Right renal cortex interstitium (tissue), 3 donors: ENCODE measurements around the gene ZNF668. TPM values are rescaled to one million over a fixed set of nuclear protein-coding genes. Genes with fewer than 3 reads are reported as not detected.

ENCODE experiments used
- DNase-seq, 3 donors: peaks; one replicate each; pipeline ENCODE4 v3.0.0-alpha.2; 2013; ENCODE audit warnings: low read depth in 3 of 3, low spot score in 2 of 3
- polyA plus RNA-seq, 3 donors: library from polyadenylated mRNA; unstranded; fragments of 120-200 nt; gene quantifications; one replicate each; pipeline ENCODE4 v1.2.1, GENCODE V29; 2013; ENCODE audit not compliant: insufficient read length in 3 of 3

Gene ZNF668
- polyA plus RNA-seq, 3 donors = 3.2 to 4.1 (median 3.7) TPM

DNA sequence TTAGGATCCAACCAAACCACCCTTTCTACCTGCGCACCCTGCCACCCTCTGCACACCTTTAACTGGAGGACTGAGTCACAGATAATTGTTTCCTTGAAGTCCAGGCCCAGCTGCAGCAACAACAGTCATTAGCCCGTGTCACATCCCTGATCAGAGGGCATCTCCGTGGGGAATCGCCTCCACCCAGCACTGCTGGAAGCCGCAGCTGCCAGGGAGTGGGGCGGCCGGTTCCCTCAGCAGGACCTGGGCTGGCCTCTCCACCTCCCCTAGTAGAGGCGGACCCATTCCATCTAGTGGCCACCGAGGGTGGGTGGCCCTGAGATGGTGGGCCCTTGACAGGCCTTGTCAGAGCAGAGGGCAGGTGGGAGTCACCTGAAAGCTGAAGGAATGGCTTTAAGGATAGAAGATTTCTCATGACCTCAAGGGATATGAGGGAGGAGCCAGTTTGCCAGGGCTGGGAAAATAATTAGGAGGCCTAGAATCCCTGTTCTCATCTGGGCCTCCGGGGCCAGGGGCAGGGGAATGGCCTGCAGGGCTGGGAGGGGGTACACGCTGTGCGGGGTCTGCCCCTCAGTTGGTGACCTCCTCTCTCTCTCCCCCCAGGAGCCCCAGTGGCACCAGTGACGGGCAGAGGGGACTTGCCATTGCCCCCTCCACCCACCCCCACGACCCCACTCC lies 8.5 kb upstream of the ZNF668 start:
- DNase-seq = no peak

DNA sequence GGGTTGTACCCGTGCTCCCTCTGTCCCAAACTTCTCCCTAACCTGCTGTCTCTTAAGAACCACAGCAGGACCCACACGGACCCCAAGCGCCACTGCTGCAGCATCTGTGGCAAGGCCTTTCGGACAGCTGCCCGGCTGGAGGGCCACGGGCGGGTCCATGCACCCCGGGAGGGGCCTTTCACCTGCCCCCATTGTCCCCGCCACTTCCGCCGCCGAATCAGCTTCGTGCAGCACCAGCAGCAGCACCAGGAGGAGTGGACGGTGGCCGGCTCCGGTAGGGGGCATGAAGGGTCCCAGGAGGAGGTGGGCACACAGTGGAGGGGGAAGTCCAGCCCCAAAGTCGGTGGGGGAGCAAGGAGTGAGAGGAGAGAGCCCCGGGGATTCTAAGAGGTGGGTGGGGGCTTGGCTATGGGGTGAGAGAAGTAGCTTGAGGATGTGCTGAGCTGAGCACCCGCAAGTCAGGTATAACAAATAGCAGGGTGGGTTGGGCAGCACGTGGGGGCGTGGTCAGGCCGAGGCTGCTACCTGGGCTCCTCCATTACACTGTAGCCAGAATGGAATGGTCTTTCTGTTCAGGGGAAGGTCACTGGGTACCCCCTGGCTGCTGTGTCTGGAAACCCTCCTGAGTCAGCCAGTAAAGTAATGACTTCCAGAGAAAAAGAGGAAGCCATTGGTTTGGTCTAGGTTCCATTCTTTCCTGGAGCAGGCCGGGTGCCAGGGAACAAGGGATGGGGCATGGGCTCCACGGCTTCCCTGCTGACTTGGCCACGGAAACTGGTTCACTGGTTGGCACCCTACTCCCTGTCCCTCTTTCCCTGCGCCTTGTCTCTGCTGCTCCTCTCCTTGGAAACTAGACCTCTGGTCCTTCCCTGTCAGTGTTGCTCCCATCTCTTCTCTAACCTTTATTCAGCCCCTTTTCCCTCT lies 7.7 kb upstream of the ZNF668 start:
- no peak for DNase-seq

DNA sequence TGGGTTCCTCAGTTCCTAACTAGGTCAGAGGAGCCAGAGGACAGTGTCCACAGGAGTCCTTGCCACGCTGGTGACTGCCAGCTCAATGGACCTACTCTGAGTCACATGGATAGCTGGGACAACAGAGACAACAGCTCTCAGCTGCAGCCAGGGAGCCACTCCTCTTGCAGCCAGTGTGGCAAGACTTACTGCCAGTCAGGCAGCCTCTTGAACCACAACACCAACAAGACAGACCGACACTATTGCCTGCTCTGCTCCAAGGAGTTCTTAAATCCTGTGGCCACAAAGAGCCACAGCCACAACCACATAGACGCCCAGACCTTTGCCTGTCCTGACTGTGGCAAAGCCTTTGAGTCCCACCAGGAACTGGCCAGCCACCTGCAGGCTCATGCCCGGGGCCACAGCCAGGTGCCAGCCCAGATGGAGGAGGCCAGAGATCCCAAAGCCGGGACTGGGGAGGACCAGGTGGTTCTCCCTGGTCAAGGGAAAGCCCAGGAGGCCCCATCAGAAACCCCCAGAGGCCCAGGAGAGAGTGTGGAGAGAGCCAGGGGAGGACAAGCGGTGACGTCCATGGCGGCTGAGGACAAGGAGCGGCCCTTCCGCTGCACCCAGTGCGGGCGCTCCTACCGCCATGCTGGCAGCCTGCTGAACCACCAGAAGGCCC lies 6.8 kb upstream of the ZNF668 start:
- DNase-seq = no peak

DNA sequence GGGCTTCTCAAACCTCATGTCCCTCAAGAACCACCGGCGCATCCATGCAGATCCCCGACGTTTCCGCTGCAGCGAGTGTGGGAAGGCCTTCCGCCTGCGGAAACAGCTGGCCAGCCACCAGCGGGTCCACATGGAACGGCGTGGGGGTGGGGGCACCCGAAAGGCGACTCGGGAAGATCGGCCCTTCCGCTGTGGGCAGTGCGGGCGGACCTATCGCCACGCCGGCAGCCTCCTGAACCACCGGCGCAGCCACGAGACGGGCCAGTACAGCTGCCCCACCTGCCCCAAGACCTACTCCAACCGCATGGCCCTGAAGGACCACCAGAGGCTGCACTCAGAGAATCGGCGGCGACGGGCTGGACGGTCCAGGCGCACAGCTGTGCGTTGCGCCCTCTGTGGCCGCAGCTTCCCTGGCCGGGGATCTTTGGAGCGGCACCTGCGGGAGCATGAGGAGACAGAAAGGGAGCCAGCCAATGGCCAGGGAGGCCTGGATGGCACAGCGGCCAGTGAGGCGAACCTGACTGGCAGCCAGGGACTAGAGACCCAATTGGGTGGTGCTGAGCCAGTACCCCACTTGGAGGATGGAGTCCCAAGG lies 6.1 kb upstream of the ZNF668 start:
- no peak for DNase-seq

DNA sequence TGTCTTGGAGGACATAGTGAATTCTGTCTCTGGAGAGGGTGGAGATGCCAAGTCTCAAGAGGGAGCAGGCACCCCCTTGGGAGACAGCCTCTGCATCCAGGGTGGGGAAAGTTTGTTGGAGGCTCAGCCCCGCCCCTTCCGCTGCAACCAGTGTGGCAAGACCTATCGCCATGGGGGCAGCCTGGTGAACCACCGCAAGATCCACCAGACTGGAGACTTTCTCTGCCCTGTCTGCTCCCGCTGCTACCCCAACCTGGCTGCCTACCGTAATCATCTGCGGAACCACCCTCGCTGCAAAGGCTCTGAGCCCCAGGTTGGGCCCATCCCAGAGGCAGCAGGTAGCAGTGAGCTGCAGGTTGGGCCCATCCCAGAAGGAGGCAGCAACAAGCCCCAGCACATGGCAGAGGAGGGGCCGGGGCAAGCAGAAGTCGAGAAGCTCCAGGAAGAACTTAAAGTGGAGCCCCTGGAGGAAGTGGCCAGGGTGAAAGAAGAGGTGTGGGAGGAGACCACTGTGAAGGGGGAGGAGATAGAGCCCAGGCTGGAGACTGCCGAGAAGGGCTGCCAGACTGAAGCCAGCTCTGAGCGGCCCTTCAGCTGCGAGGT lies 5.4 kb upstream of the ZNF668 start:
- DNase-seq = no peak

DNA sequence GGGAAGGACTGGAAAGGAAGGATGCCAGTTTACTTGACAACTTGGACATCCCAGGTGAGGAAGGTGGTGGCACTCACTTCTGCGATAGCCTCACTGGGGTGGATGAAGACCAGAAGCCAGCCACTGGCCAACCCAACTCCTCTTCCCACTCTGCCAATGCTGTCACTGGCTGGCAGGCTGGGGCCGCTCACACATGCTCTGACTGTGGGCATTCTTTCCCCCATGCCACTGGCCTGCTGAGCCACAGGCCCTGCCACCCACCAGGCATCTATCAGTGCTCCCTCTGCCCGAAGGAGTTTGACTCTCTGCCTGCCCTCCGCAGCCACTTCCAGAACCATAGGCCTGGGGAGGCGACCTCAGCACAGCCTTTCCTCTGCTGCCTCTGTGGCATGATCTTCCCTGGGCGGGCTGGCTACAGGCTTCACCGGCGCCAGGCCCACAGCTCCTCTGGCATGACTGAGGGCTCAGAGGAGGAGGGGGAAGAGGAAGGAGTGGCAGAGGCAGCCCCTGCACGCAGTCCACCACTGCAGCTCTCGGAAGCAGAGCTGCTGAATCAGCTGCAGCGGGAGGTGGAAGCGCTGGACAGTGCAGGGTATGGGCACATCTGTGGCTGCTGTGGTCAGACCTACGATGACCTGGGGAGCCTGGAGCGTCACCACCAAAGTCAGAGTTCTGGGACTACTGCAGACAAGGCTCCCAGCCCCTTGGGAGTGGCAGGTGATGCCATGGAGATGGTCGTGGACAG lies 4.7 kb upstream of the ZNF668 start:
- DNase-seq = no peak

DNA sequence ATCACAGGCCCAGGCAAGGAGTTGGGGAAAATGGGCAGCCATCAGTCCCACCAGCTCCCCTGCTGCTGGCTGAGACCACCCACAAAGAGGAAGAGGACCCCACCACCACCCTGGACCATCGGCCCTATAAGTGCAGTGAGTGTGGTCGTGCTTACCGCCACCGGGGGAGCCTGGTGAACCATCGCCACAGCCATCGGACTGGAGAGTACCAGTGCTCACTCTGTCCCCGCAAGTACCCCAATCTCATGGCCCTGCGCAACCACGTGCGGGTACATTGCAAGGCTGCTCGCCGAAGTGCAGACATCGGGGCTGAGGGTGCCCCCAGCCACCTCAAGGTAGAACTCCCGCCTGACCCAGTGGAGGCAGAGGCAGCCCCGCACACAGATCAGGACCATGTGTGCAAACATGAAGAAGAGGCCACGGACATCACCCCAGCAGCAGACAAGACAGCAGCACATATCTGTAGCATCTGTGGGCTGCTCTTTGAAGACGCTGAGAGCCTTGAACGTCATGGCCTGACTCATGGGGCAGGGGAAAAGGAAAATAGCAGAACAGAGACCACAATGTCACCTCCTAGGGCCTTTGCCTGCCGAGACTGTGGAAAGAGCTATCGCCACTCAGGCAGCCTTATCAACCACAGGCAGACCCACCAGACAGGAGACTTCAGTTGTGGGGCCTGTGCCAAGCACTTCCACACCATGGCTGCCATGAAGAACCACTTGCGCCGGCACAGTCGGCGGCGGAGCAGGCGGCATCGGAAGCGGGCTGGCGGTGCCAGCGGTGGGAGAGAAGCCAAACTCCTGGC lies 3.8 kb upstream of the ZNF668 start:
- DNase-seq = no peak

DNA sequence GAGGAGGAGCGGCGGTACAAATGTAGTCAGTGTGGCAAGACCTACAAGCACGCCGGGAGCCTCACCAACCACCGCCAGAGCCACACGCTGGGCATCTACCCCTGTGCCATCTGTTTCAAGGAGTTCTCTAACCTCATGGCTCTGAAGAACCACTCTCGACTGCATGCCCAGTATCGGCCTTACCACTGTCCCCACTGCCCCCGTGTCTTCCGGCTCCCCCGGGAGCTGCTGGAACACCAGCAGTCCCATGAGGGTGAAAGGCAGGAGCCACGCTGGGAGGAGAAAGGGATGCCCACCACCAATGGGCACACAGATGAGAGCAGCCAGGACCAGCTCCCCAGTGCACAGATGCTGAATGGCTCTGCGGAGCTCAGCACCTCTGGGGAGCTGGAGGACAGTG lies 3.0 kb upstream of the ZNF668 start:
- DNase-seq = no peak

DNA sequence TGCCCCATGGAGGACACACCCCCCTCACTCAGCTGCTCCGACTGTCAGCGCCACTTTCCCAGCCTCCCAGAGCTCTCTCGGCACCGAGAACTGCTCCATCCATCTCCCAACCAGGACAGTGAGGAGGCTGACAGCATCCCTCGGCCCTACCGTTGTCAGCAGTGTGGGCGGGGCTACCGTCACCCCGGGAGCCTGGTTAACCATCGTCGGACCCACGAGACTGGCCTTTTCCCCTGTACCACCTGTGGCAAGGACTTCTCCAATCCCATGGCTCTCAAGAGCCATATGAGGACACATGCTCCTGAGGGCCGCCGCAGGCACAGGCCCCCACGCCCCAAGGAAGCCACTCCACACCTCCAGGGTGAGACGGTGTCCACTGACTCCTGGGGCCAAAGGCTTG lies 2.3 kb upstream of the ZNF668 start:
- DNase-seq = no peak

DNA sequence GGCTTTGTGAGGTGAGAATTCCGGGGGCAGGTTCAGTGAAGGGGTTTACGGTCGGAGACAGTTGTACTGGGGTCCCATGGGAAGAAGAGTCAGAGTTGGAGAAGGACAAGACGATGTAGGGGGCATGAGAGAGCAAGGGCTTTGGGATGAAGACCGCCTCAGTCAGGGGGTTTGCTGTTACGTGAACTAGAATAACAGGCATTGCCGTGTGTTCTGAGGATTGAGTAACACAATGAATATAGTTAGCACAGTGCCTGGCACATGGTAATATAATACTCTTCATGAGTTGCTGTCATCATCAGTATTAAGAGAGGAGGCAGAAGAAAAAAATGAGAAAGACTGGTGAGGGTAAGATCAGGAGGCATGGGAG lies 759 bp upstream of the ZNF668 start:
- DNase-seq = no peak

DNA sequence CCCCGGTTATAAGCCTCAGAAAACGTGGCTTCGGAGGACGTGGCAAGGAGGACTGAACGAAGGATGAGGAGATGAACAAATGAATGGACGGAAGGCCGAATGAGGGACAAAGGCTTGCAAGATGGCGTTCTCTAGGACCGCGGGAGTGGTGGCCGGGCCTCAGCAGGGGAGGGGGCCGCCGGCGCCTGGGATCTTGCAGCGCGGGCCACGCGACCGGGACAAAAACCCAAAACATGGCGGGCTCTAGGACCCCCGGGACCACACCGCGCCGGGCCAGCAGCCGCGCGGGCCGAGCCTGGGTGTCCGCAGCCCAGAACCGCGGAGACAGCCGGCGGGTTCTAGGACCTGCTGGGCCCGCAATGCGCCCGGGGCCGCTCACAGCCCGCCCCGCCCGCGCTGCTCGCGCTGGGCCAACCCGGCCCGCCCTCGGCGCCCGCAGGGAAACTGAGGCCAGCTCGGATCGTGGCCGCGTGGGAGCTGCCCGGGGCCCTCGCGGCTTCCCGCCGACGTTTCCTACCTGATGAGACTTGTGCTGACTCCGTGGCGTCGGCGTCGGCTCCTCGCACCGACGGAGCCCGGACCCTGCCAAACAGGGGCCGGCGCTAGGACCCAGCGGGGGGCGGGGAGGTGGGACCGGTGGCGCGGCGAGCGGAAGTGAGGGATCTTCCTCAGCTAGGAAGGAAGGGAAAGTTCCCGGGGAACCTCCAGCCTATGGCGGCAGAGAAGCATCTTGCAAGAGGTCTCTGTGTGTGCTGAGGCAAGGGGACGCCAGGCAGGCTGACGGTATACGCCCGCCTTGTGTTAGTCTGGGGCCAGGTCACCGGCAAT lies 684 bp downstream of the ZNF668 start:
- DNase-seq = peak; percentile 84 to 85 (median 85)

DNA sequence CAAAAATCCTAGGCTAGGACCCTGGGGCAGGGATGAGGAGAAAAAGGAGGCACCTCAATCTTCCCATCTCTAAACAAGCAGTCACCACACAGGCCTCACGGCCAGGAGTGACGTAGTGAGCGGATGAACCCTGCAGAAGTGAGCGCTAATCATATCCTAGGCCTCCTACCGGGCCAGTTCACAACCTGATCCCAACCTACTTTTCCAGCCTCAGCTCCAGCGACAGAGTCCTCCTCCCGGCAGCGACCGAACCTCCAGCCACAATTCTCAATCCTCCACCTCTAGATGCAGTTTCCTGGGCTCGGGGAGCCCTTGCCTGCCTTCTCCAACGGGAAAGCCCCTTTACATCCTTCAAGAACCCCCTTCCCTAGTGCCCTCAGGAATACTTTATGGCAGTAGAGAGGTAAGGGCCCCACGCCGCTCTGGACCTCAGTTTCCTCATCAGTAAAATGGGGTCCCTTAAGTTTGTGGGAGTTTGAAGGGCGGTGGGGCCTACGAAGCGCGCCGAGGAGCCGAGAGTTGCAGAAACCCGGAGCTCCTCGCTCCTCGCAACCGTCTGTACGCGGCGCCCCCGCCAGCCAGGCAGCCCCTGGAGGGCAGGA lies 1.4 kb downstream of the ZNF668 start:
- no peak for DNase-seq

DNA sequence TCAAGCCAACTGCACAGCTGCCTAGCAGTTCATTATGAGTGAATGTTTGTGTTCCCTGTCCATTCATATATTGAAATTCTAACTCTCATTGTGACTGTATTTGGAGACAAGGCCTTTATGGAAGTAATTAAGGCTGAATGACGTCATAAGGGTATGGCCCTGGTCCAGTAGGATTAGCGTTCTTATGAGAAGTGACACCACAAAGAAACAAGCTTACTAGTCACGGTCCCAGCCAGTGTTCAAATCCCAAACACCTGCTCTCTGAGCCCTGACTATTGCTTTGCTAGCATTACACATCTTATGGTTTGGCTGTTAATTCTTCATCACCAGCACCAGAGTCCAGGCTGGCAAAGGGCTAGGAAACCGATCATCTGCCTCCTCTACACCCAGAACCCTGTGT lies 2.2 kb downstream of the ZNF668 start:
- no peak for DNase-seq

DNA sequence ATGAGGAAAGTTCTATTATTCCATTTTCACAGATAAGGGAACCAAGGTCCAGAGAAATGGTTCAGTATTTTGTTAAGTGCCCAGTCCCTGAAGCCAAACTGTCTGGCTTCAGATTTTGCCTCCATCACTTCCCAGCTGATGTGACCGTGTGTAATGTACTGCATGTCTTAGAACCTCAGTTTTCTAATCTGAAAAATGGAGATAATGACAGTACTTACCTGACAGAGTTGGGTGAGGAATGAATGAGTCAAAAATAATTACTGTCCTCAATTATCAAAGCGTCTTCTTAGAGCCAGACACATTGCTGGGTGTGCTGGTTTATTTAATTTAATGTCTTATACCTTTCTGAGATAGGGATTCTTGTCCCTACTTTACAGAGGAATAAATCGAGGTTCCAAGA lies 6.7 kb downstream of the ZNF668 start:
- no peak for DNase-seq

DNA sequence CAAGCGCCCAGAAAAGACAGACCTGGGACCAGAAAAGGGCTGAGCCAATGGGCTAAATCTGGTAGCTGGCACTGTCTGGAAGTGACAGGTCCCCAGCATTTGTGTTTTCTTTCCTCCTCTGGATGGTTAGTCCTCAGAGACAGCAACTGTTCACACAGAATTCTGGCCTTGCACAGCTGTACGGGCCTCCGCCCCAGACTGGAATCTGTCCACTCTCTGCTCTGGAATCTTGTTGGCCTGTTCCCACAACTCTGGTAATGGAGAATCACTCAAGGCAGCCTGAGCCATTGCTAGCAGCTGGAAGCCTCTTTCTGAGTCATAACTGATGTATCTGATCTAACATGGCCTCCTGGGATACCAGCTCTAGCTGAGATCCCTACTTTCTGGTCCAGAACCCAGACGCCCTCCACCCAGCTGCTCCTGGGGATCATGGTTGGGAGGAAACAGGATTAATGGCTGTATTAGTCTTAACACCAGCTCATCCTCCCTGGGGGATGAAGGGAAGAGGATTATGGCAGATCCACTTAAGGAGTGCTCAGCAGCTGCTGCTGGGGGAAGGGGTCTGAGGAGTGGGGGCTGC lies 9.1 kb downstream of the ZNF668 start:
- no peak for DNase-seq

DNA sequence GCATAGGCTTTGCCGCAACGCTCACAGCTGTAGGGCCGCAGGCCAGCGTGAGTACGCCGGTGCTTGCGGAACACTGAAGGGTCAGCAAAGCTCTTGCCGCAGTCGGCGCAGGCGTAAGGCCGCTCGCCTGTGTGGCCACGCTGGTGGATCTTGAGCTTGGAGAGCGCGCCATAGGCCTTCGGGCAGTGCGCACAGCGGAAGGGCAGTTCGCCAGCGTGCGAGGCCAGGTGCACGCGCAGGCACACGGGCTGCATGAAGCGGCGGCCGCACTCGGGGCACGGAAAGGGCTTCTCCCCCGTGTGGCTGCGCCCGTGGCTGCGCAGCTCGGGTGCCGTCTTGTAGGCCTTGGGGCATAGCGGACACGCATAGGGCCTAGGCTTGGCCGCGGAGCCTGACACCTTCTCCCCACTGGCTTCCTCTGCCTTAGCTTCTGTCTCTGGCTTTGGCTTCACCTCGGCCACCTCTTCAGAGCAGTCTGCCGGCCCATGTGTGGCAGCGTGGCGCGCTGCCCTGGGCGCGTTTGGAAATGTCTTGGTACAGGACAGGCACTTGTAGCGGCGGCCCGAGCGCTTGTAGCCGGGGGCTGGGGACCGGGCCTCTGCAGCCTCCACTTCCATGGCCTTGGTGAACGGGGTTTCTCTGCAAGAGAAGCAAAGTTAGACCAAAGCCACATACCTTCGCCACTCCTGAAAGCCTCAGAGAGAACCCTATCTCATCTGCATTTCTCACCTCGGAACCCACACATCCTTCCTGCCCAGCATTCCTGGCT lies 10.0 kb downstream of the ZNF668 start:
- DNase-seq = no peak

DNA sequence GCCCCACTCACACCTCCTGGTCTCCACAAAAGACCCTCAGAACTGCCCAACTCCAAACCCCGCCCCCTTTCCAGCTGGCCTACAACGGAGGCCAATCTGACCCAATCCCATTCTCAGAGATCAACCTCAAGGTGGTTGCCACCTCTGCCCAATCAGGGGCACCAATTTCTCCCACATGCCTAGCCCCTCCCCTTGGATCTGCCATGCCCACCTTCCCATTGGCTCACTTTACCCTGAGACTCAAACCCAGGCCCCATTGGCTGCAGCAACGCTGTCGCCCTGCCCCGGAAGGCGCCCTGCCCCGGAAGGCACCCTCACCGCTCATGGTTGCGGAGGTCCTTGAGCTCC lies 10.6 kb downstream of the ZNF668 start:
- no peak for DNase-seq
